ENCODE results near the gene GOLT1A. TPM values are rescaled to one million over a fixed set of nuclear protein-coding genes. Genes with fewer than 3 reads are reported as not detected.

GOLT1A gene
- total RNA-seq, 1 experiment from 2014 or later, result 10.8 TPM

GRCh38 chr1:204192589-204193352 lies 21.0 kb downstream of the GOLT1A start:
- DNase-seq (ENCODE audit: low spot score), result no peak

GRCh38 chr1:204192046-204192445 lies 21.7 kb downstream of the GOLT1A start:
- DNase-seq (ENCODE audit: low spot score), result no peak

- no peak for DNase-seq (ENCODE audit: low spot score)
Measured at GRCh38 chr1:204191456-204191855, 22.3 kb downstream of the GOLT1A start.

- DNase-seq (ENCODE audit: low spot score), result no peak
Measured at GRCh38 chr1:204190212-204191211, 23.3 kb downstream of the GOLT1A start.

GRCh38 chr1:204188959-204189639 lies 24.7 kb downstream of the GOLT1A start:
- no peak for DNase-seq (ENCODE audit: low spot score)

- DNase-seq (ENCODE audit: low spot score), result no peak
Measured at GRCh38 chr1:204186597-204186996, 27.2 kb downstream of the GOLT1A start.

GRCh38 chr1:204181116-204181515 lies 32.7 kb downstream of the GOLT1A start:
- DNase-seq (ENCODE audit: low spot score), result no peak

- no peak for DNase-seq (ENCODE audit: low spot score)
Measured at GRCh38 chr1:204180133-204180532, 33.7 kb downstream of the GOLT1A start.

GRCh38 chr1:204178487-204179281 lies 35.1 kb downstream of the GOLT1A start:
- DNase-seq (ENCODE audit: low spot score), result no peak

GRCh38 chr1:204177133-204177532 lies 36.7 kb downstream of the GOLT1A start:
- DNase-seq (ENCODE audit: low spot score), result no peak

- no peak for DNase-seq (ENCODE audit: low spot score)
Measured at GRCh38 chr1:204176049-204176448, 37.7 kb downstream of the GOLT1A start.

GRCh38 chr1:204174958-204175357 lies 38.8 kb downstream of the GOLT1A start:
- peak; percentile 44 for DNase-seq (ENCODE audit: low spot score)

DNA sequence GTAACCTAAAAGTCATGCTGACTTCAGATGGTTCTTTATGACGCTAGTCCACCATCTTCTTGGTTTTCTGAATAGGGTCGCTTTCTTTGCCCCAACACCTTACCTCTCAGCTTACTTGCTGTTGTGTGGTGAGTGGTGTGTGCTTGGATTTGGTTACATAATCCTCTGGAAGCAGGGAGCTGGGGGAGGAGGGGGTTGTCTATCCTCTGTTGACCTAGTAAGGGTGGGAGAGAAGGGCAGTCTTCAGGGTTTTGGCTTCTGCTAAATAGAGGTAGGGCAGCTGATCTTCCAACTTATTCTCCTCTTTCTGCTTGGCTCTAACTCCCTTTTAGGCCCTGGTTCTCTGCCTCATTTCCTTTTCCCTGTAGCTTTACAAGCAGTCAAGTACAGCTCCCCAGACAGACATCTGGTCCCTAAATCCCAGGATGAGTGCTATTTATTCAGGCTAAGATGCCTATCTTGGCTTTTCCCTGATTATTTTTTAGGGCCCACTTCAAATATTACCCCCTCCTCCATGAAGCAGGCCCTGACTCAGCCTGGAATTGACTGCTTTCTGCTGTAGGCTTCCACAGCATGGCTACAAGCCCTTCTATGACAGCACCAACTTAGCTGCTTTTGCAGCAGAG lies 41.3 kb downstream of the GOLT1A start:
- no peak for DNase-seq (ENCODE audit: low spot score)

DNA sequence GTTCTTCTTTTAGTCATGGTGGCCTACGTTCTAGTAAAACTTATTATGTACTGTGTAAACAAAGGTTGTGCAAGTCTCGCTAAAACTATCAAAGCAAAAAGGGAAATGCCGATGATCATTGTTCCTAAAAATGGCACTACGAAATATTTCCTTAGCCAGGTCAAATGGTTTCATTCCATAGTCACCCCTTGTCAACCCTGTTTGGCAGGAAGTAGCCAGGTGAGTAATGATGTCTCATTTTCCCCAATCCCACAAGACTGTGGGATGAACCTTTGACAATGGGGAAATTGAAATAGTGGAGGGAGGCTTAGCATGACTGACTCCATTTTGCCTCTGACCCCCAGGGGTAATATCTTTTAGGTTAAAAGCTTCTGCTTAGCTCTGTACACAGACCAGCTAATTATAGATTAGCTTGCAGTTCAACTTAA lies 42.0 kb downstream of the GOLT1A start:
- peak; percentile 82 for DNase-seq (ENCODE audit: low spot score)

DNA sequence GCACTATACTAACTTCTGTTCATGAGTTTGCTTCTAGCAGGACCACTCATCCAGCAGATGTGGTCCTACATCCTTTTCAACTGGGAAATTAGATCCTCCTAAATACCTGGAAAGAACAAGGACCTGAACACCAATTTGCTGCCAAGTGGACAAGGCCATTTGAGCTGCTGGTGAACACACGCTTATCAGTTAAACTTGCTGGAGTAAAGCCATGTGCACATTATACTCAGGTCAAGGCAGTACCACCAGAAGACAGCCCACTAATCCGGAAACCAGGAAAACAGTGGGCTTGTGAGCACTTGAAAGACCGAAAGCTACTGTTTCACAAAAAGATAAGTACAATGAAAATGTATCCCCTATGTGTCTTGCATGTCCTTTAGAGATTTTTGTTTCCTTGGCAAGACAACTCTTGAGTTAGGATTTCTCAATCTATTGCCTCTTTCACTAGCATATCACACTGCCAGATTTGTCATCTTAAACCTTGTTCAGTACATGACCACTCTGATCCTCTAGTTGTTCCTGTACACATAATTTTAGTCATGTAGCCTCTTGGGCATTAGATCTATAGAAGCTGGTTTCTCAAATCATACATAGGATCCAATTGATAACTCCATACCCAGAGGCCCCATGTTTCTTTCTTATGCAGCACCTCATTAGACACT lies 43.2 kb downstream of the GOLT1A start:
- DNase-seq (ENCODE audit: low spot score), result no peak

DNA sequence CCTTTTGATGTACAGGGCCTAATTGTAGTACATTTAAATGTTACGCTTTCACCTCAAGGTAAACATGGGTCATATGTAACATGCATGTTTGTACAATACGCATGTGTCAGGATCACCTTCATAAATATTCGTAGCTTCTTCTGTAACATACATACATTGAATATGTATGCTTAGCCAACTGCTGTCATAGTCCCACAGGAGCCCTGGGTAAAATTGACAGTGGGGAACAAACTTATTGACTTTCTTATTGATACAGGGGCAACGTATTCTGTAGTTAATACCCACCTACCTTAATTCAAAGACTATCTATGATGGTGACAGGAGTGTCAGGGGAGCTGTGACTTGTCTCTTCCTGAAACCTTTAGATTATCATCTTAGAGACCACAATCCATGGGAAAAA lies 43.9 kb downstream of the GOLT1A start:
- DNase-seq (ENCODE audit: low spot score), result no peak

DNA sequence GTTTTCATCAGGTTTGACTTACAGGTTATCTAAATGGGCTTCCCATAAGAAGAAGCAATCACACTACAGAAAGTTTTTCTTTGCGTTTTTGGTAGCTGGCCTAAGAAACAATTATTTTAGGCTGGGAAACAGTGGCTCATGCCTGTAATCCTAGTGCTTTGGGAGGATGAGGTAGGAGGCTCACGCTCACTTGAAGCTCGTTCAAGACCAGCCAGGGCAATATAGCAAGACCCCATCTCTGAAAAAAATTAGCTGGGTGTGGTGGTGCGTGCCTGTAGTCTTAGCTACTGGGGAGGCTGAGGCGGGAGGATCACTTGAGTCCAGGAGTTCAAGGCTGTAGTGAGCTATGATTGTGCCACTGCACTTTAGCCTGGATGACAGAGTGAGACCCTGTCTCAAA lies 46.1 kb downstream of the GOLT1A start:
- no peak for DNase-seq (ENCODE audit: low spot score)

- no peak for DNase-seq (ENCODE audit: low spot score)
Measured at GRCh38 chr1:204166219-204166618, 47.6 kb downstream of the GOLT1A start, which contains the start of gene REN. Gene REN, minus strand, starts transcription at chr1:204166337. Its CDS starts 44 bp downstream, at chr1:204166293.

DNA sequence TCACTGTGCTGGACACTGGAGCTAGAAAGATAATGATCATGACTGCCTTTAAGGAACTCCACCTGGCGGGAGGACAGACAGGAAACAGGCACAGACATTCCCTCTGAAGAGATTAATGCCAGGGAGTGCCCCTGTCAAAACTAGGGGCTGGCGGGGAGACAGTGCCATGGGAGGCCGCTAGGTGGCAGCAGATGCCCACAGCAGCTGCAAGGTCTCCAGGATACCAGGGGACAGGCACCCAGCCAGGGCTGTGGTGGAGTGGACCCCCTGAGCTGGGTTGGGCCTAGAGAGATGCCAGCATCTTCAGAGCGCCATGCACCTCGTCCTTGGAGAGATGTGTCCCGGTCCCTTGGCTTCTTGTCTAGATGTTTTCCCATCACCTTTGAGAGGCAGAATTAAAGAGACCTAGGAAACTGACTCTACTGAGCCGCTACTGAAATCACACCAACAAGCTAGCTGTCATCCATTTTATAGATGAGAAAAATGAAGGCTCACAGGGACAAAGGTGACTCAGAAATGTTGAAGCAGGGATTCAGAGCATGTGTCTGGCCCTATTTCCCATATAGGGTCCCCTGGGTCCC lies 51.2 kb downstream of the GOLT1A start:
- peak; percentile 95 for DNase-seq (ENCODE audit: low spot score)
